Inflammatory macrophage (primary cell): ENCODE data around the gene DAPP1.

Source experiments
- DNase-seq, 2 donors: peaks; one replicate each; pipeline ENCODE4 v3.0.0-alpha.2; 2020 to 2022

DAPP1 gene

GRCh38 chr4:99855678-99856077, 39.1 kb downstream of the DAPP1 start:
- peak; percentile 78 to 89 for DNase-seq

- DNase-seq, result peak; percentile 82 to 90
These were observed 39.5 kb downstream of the DAPP1 start for GRCh38 chr4:99856166-99856565.

GRCh38 chr4:99857307-99857706, 40.7 kb downstream of the DAPP1 start:
- peak; percentile 31 to 87 for DNase-seq

- no peak for DNase-seq
These were observed 43.0 kb downstream of the DAPP1 start for GRCh38 chr4:99859618-99860017.

- no peak for DNase-seq
These were observed 43.9 kb downstream of the DAPP1 start for GRCh38 chr4:99860521-99860920.

- no peak for DNase-seq
These were observed 44.7 kb downstream of the DAPP1 start for GRCh38 chr4:99861120-99861905.

- DNase-seq, result no peak
These were observed 47.2 kb downstream of the DAPP1 start for GRCh38 chr4:99863804-99864203.

- no peak for DNase-seq
These were observed 51.5 kb downstream of the DAPP1 start for GRCh38 chr4:99868126-99868596.

- no peak for DNase-seq
These were observed 55.9 kb downstream of the DAPP1 start for GRCh38 chr4:99872570-99872969.

GRCh38 chr4:99875071-99875470, 58.4 kb downstream of the DAPP1 start:
- DNase-seq, result no peak

- no peak for DNase-seq
These were observed 60.3 kb downstream of the DAPP1 start for GRCh38 chr4:99876946-99877345.

GRCh38 chr4:99878604-99879003, 62.0 kb downstream of the DAPP1 start:
- DNase-seq, result no peak

- peak in 1 of 2 donors; percentile 26 for DNase-seq
These were observed 62.8 kb downstream of the DAPP1 start for GRCh38 chr4:99879458-99879857.

- DNase-seq, result peak; percentile 45 to 46
These were observed 68.5 kb downstream of the DAPP1 start for GRCh38 chr4:99885063-99885664.

- no peak for DNase-seq
These were observed 69.1 kb downstream of the DAPP1 start for GRCh38 chr4:99885687-99886086.

- no peak for DNase-seq
These were observed 69.5 kb downstream of the DAPP1 start for GRCh38 chr4:99886146-99886545.

GRCh38 chr4:99887837-99888236, 71.2 kb downstream of the DAPP1 start:
- no peak for DNase-seq

GRCh38 chr4:99891351-99891750, 74.7 kb downstream of the DAPP1 start:
- no peak for DNase-seq

GRCh38 chr4:99893029-99893428, 76.4 kb downstream of the DAPP1 start:
- no peak for DNase-seq

GRCh38 chr4:99893839-99894160, 77.2 kb downstream of the DAPP1 start:
- DNase-seq, result peak; percentile 12 to 47

- peak; percentile 95 to 96 for DNase-seq
These were observed 77.8 kb downstream of the DAPP1 start, which contains the start of gene LAMTOR3 for GRCh38 chr4:99894161-99894997. LAMTOR3 (minus strand) TSS chr4:99894427; CDS start chr4:99893963, 464 bp downstream.

- no peak for DNase-seq
These were observed 78.4 kb downstream of the DAPP1 start for GRCh38 chr4:99894998-99895397.

- no peak for DNase-seq
These were observed 98.8 kb downstream of the DAPP1 start for GRCh38 chr4:99915449-99915848.
